ENCODE results near the gene NFE2L1. TPM values are rescaled to one million over a fixed set of nuclear protein-coding genes. Genes with fewer than 3 reads are reported as not detected.
A peak's percentile ranks its signal among the peaks of the same experiment; 100 is the strongest.
"Not testable (repeated sequence)": the region's sequence is repeated elsewhere in the genome, so short reads cannot be mapped to it uniquely, and the experiment has no call there.

Gene NFE2L1
- polyA plus RNA-seq, 2 of the 4 experiments (the other 2 are of a cell fraction) = 108 to 283 TPM

- WGBS (ENCODE audit: missing lambda C conversion rate) = 57% methylated on average over 4 of the region's 4 CpGs
- ChIA-PET POLR2A (interaction anchor here (1.1 kb wide), 1 partner anchor 168 kb away, joined by 3 read pairs; the partner anchor contains the start of genes LRRC46 and MRPL10), CTCF (interaction anchor here (0.8 to 15.9 kb wide), 11 partner anchors 10 to 133 kb away, joined by 3 to 174 read pairs (median 8); partner anchors contain the start of gene CDK5RAP3)
- ATAC-seq = peak; percentile 56 to 57; a peak in 5 of 6 replicates
- peak; percentile 26 to 36 for DNase-seq (ENCODE audit: low read depth in 1 of 2, low spot score in 1 of 2)
- H3K4me2 ChIP-seq = no peak overlapping the region
- no peaks in the 10 kb centered on the region for H3K9me3 ChIP-seq
- TF ChIP-seq NR3C1 (IDR thresholded peaks at IDR 0.05) = no peak
- no peak for TF ChIP-seq ESRRA (IDR thresholded peaks at IDR 0.05; ENCODE audit: borderline replicate concordance, low read length)
- no peak for TF ChIP-seq HEYL (CRISPR knock-in tag; IDR thresholded peaks at IDR 0.05)
- no peak overlapping the region for H3K27ac ChIP-seq
- no peak for FAIRE-seq
- H3K4me1 ChIP-seq = peaks cover 16% of the 10 kb centered on the region
- no peak overlapping the region for H3K4me3 ChIP-seq
Measured at GRCh38 chr17:47999582-47999981, 48.6 kb upstream of the NFE2L1 start.

- TF ChIP-seq KDM5A (IDR thresholded peaks at IDR 0.05) (no peak), ZNF302 (CRISPR knock-in tag; IDR thresholded peaks at IDR 0.05) (no peak), MYC (IDR thresholded peaks at IDR 0.05; ENCODE audit: borderline replicate concordance, low read length) (no peak), HES2 (IDR thresholded peaks at IDR 0.05) (no peak), HOXB5 (CRISPR knock-in tag; IDR thresholded peaks at IDR 0.05) (no peak), CBX8 (IDR thresholded peaks at IDR 0.05) (no peak), ESRRA (IDR thresholded peaks at IDR 0.05; ENCODE audit: borderline replicate concordance, low read length) (no peak), FOSL2 (IDR thresholded peaks at IDR 0.05) (no peak), FOSL2 (CRISPR knock-in tag; IDR thresholded peaks at IDR 0.05) (no peak), MAZ (IDR thresholded peaks at IDR 0.05; ENCODE audit: borderline replicate concordance, low read depth, low read length) (no peak), HEYL (CRISPR knock-in tag; IDR thresholded peaks at IDR 0.05) (no peak), SREBF2 (IDR thresholded peaks at IDR 0.05) (no peak)
- H3K4me3 ChIP-seq = no peak overlapping the region
- no peak overlapping the region for H3K4me2 ChIP-seq
- WGBS (ENCODE audit: missing lambda C conversion rate) = 90% methylated on average over 1 of the region's 1 CpG
- ChIA-PET POLR2A (no interaction called here), CTCF (interaction anchor here (1.3 to 15.9 kb wide), 6 partner anchors 15 to 164 kb away, joined by 3 to 174 read pairs (median 44); partner anchors contain the start of gene CDK5RAP3)
- no peaks in the 10 kb centered on the region for H3K9me3 ChIP-seq
- ATAC-seq = no peak
- DNase-seq (ENCODE audit: low read depth in 1 of 2, low spot score in 1 of 2) = no peak
- H3K27ac ChIP-seq = no peak overlapping the region
- no peak for FAIRE-seq
- H3K4me1 ChIP-seq = peaks cover 16% of the 10 kb centered on the region
Measured at GRCh38 chr17:48001197-48001596, 47.0 kb upstream of the NFE2L1 start.

- FAIRE-seq; H3K4me3 ChIP-seq; H3K4me2 ChIP-seq; ATAC-seq; DNase-seq (ENCODE audit: low read depth in 1 of 2, low spot score in 1 of 2); H3K9me3 ChIP-seq; POLR2A ChIA-PET: not testable (repeated sequence)
- Histone ChIP-seq H3K4me1 (peaks cover 16% of the 10 kb centered on the region), H3K27ac (peak overlapping the region in 1 of 2 experiments; percentile 84; a peak in 3 of 6 replicates)
- 92% methylated on average over 5 of the region's 5 CpGs for WGBS (ENCODE audit: missing lambda C conversion rate)
- CTCF ChIA-PET = interaction anchor here (0.6 to 15.9 kb wide), 9 partner anchors 15 to 388 kb away, joined by 3 to 174 read pairs (median 5); partner anchors contain the start of genes CDK5RAP3 and SCRN2
Measured at GRCh38 chr17:48001657-48002056, 46.5 kb upstream of the NFE2L1 start.

- H3K4me1 ChIP-seq = peaks cover 16% of the 10 kb centered on the region
- DNase-seq (ENCODE audit: low read depth in 1 of 2, low spot score in 1 of 2) (peak; percentile 36 to 56), ATAC-seq (peak in 1 of 2 experiments; percentile 64; a peak in 3 of 6 replicates), FAIRE-seq (no peak)
- peak overlapping the region; percentile 28 for H3K4me2 ChIP-seq
- H3K4me3 ChIP-seq = no peak overlapping the region
- POLR2A ChIA-PET = no interaction called here
- H3K27ac ChIP-seq = peak overlapping the region; percentile 75 to 84
- H3K9me3 ChIP-seq = no peaks in the 10 kb centered on the region
- 80% methylated on average over 4 of the region's 4 CpGs for whole genome bisulfite sequencing (ENCODE audit: missing lambda C conversion rate)
- CTCF ChIA-PET = interaction anchor here (0.6 to 12.2 kb wide), 11 partner anchors 9 to 388 kb away, joined by 3 to 159 read pairs (median 7); partner anchors contain the start of genes CDK5RAP3 and SCRN2
- TF ChIP-seq EHF (CRISPR knock-in tag; IDR thresholded peaks at IDR 0.05) = 0 out of 2 replicates have a peak, but pooled peaks have one; percentile 21
- no peak; the same call in 1 of the 2 replicates for TF ChIP-seq HOXB5 (CRISPR knock-in tag; IDR thresholded peaks at IDR 0.05)
- TF ChIP-seq MAFK (IDR thresholded peaks at IDR 0.05; ENCODE audit: partially characterized antibody) = peak; percentile 95
- no peak for TF ChIP-seq PHF8 (IDR thresholded peaks at IDR 0.05; ENCODE audit: borderline replicate concordance, low read depth)
- no peak for TF ChIP-seq ZNF302 (CRISPR knock-in tag; IDR thresholded peaks at IDR 0.05)
- TF ChIP-seq MAX (IDR thresholded peaks at IDR 0.05) = no peak
- TF ChIP-seq REST (IDR thresholded peaks at IDR 0.05) = no peak
- TF ChIP-seq TFCP2L1 (CRISPR knock-in tag; IDR thresholded peaks at IDR 0.05) = no peak
- TF ChIP-seq HEYL (CRISPR knock-in tag; IDR thresholded peaks at IDR 0.05) = 0 out of 2 replicates have a peak, but pooled peaks have one; percentile 33
- TF ChIP-seq HOXB13 (CRISPR knock-in tag; IDR thresholded peaks at IDR 0.05; ENCODE audit: low read depth) = peak; percentile 59; the same call in 1 of the 2 replicates
- TF ChIP-seq CHD4 (IDR thresholded peaks at IDR 0.05; ENCODE audit: borderline replicate concordance) = no peak
- no peak for TF ChIP-seq KDM5A (IDR thresholded peaks at IDR 0.05)
- TF ChIP-seq E2F6 (IDR thresholded peaks at IDR 0.05; ENCODE audit: borderline replicate concordance, low read depth) = no peak
- TF ChIP-seq CBX8 (IDR thresholded peaks at IDR 0.05) = no peak
- no peak for TF ChIP-seq ZC3H11A (IDR thresholded peaks at IDR 0.05)
- TF ChIP-seq SREBF2 (IDR thresholded peaks at IDR 0.05) = no peak
- TF ChIP-seq JUNB (IDR thresholded peaks at IDR 0.05) = no peak
- no peak for TF ChIP-seq FOSL2 (IDR thresholded peaks at IDR 0.05)
- TF ChIP-seq FOSL2 (CRISPR knock-in tag; IDR thresholded peaks at IDR 0.05) = peak; percentile 70
Measured at GRCh38 chr17:48002266-48002915, 45.8 kb upstream of the NFE2L1 start.

All from A549 (cell line).